Measurements from ENCODE around the gene IFT22. TPM values are rescaled to one million over a fixed set of nuclear protein-coding genes. Genes with fewer than 3 reads are reported as not detected.

Gene IFT22
- total RNA-seq, 1 experiment from 2014 or later: 21.5 TPM

GRCh38 chr7:101315336-101315735 is 6.3 kb downstream of the IFT22 start:
- Mint-ChIP-seq H3K27me3 (ENCODE audit: insufficient read depth, unreplicated experiment) (no peaks in the 10 kb centered on the region), H3K4me3 (ENCODE audit: unreplicated experiment) (no peak overlapping the region), H3K36me3 (ENCODE audit: insufficient read depth, unreplicated experiment) (peaks cover 37% of the 10 kb centered on the region), H3K27ac (ENCODE audit: low read depth, unreplicated experiment) (no peak overlapping the region), H3K4me1 (ENCODE audit: insufficient read depth, unreplicated experiment) (no peaks in the 10 kb centered on the region), H3K9me3 (ENCODE audit: unreplicated experiment) (no peaks in the 10 kb centered on the region)
- intact Hi-C loops (cut with micrococcal nuclease): no loop called here
- ChIA-PET POLR2A (interaction anchor here (1.5 kb wide), 1 partner anchor 33 kb away, joined by 4 read pairs; no protein-coding TSS in a partner anchor), CTCF (interaction anchor here (0.6 to 2.1 kb wide), 18 partner anchors 9 to 1296 kb away, joined by 3 to 14 read pairs (median 3); no protein-coding TSS in a partner anchor)
- no TSS peak for BruUV-seq (replicated peaks)
- TF ChIP-seq CTCF (IDR thresholded peaks at IDR 0.05; ENCODE audit: unreplicated experiment): peak; percentile 51
- DNase-seq (ENCODE audit: unreplicated experiment): peak; percentile 61

GRCh38 chr7:101308245-101309085 is 13.1 kb downstream of the IFT22 start:
- ChIA-PET POLR2A (interaction anchor here (0.6 to 1.9 kb wide), 4 partner anchors 10 to 153 kb away, joined by 3 to 14 read pairs (median 3); partner anchors contain the start of gene IFT22), CTCF (interaction anchor here (0.6 to 0.8 kb wide), 4 partner anchors 17 to 133 kb away, joined by 3 to 7 read pairs (median 5); partner anchors contain the start of gene ZNHIT1)
- BruUV-seq (replicated peaks): no TSS peak
- peak overlapping the region; percentile 88 for H3K4me3 Mint-ChIP-seq (ENCODE audit: unreplicated experiment)
- intact Hi-C loops (cut with micrococcal nuclease): no loop called here
- no peaks in the 10 kb centered on the region for H3K27me3 Mint-ChIP-seq (ENCODE audit: insufficient read depth, unreplicated experiment)
- peak; percentile 75 for DNase-seq (ENCODE audit: unreplicated experiment)
- no peaks in the 10 kb centered on the region for H3K9me3 Mint-ChIP-seq (ENCODE audit: unreplicated experiment)
- H3K36me3 Mint-ChIP-seq (ENCODE audit: insufficient read depth, unreplicated experiment): peaks cover 5% of the 10 kb centered on the region
- peak overlapping the region; percentile 88 for H3K27ac Mint-ChIP-seq (ENCODE audit: low read depth, unreplicated experiment)
- TF ChIP-seq CTCF (IDR thresholded peaks at IDR 0.05; ENCODE audit: unreplicated experiment): no peak
- no peaks in the 10 kb centered on the region for H3K4me1 Mint-ChIP-seq (ENCODE audit: insufficient read depth, unreplicated experiment)

GRCh38 chr7:101306307-101306706 is 15.3 kb downstream of the IFT22 start:
- no peaks in the 10 kb centered on the region for H3K9me3 Mint-ChIP-seq (ENCODE audit: unreplicated experiment)
- POLR2A ChIA-PET: interaction anchor here (0.6 to 0.7 kb wide), 2 partner anchors 15 to 62 kb away, joined by 3 read pairs; partner anchors contain the start of genes FIS1 and IFT22
- no peak for TF ChIP-seq CTCF (IDR thresholded peaks at IDR 0.05; ENCODE audit: unreplicated experiment)
- intact Hi-C loops (cut with micrococcal nuclease): no loop called here
- H3K36me3 Mint-ChIP-seq (ENCODE audit: insufficient read depth, unreplicated experiment): peaks cover 5% of the 10 kb centered on the region
- no peak overlapping the region for H3K4me3 Mint-ChIP-seq (ENCODE audit: unreplicated experiment)
- DNase-seq (ENCODE audit: unreplicated experiment): no peak
- H3K27ac Mint-ChIP-seq (ENCODE audit: low read depth, unreplicated experiment): no peak overlapping the region
- H3K4me1 Mint-ChIP-seq (ENCODE audit: insufficient read depth, unreplicated experiment): no peaks in the 10 kb centered on the region
- peaks cover under 1% of the 10 kb centered on the region for H3K27me3 Mint-ChIP-seq (ENCODE audit: insufficient read depth, unreplicated experiment)
- BruUV-seq (replicated peaks): no TSS peak
- CTCF ChIA-PET: interaction anchor here (0.5 to 3.3 kb wide), 4 partner anchors 9 to 505 kb away, joined by 3 to 14 read pairs (median 3); no protein-coding TSS in a partner anchor

- H3K9me3 Mint-ChIP-seq (ENCODE audit: unreplicated experiment): no peaks in the 10 kb centered on the region
- intact Hi-C loops (cut with micrococcal nuclease): no loop called here
- H3K36me3 Mint-ChIP-seq (ENCODE audit: insufficient read depth, unreplicated experiment): no peaks in the 10 kb centered on the region
- ChIA-PET CTCF (interaction anchor here (1.0 kb wide), 1 partner anchor 12 kb away, joined by 3 read pairs; no protein-coding TSS in a partner anchor), POLR2A (no interaction called here)
- peaks cover 18% of the 10 kb centered on the region for H3K27me3 Mint-ChIP-seq (ENCODE audit: insufficient read depth, unreplicated experiment)
- H3K27ac Mint-ChIP-seq (ENCODE audit: low read depth, unreplicated experiment): no peak overlapping the region
- BruUV-seq (replicated peaks): no TSS peak
- H3K4me1 Mint-ChIP-seq (ENCODE audit: insufficient read depth, unreplicated experiment): no peaks in the 10 kb centered on the region
- DNase-seq (ENCODE audit: unreplicated experiment): no peak
- no peak overlapping the region for H3K4me3 Mint-ChIP-seq (ENCODE audit: unreplicated experiment)
- no peak for TF ChIP-seq CTCF (IDR thresholded peaks at IDR 0.05; ENCODE audit: unreplicated experiment)
Measured at GRCh38 chr7:101303102-101303701, 18.4 kb downstream of the IFT22 start.

Data from MCF 10A (cell line).